ENCODE data around the gene SCAI.
"Not testable (repeated sequence)": the region's sequence is repeated elsewhere in the genome, so short reads cannot be mapped to it uniquely, and the experiment has no call there.

SCAI gene

DNA sequence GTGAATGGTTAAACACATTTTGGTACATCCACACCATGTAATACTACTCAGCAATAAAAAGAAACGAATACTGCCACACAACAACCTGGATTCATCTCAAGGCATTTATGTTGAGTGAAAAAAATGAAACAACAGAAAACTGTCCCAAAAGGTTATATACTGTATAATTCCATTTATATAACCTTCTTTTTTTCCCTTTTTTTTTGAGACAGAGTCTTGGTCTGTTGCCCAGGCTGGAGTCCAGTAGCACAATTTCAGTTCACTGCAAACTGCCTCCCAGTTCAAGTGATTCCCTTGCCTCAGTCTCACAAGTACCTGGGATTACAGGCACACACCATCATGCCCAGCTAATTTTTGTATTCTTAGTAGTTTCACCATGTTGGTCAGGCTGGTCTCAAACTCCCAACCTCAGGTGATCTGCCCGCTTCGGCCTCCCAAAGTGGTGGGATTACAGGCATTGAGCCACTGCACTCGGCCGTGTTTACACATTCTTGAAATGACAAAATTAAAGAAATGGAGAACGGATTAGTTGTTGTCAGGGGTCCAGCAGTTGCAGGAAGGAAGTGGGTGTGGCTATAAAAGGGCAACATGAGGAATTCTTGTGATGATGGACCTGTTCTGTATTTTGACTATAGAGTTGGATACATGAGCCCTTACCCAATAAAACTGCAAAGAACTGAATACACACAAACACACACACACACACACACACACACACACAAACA is 28.9 kb upstream of the SCAI start:
- Histone ChIP-seq H3K27ac (ENCODE audit: low read depth, low read length) (no peak overlapping the region), H3K4me3 (ENCODE audit: low read depth, low read length) (no peak overlapping the region), H3K9ac (ENCODE audit: low read depth, low read length) (no peak overlapping the region), H3K9me3 (ENCODE audit: control insufficient read depth, insufficient read depth, low read length) (no peaks in the 10 kb centered on the region), H3K4me1 (ENCODE audit: control insufficient read depth, insufficient read depth, low read length) (no peaks in the 10 kb centered on the region), H3K36me3 (ENCODE audit: control insufficient read depth, insufficient read depth, low read length) (peaks cover 25% of the 10 kb centered on the region), H3K27me3 (ENCODE audit: control insufficient read depth, insufficient read depth, low read length) (no peaks in the 10 kb centered on the region)

DNA sequence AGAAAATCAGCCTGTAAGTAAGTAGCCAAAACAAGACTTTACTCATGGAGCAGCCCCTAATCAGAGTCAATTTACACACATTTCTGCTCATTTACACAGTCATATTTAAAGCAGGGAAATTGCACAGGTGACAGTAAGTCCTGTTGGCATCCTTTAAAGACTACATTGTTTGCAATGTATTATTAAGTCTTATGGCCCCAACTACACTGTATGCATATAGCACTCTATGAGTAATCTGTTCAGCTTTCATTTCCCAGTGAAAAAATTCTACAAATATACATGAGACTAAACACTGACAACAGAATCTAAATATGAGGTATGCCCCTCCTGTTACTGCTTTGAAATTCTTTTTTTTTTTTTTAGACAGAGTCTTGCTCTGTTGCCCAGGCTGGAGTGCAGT is 26.6 kb upstream of the SCAI start:
- no peak overlapping the region for H3K4me3 ChIP-seq (ENCODE audit: low read depth, low read length)
- H3K27ac ChIP-seq (ENCODE audit: low read depth, low read length): no peak overlapping the region
- no peaks in the 10 kb centered on the region for H3K27me3 ChIP-seq (ENCODE audit: control insufficient read depth, insufficient read depth, low read length)
- H3K9me3 ChIP-seq (ENCODE audit: control insufficient read depth, insufficient read depth, low read length): no peaks in the 10 kb centered on the region
- H3K4me1 ChIP-seq (ENCODE audit: control insufficient read depth, insufficient read depth, low read length): no peaks in the 10 kb centered on the region
- peaks cover 28% of the 10 kb centered on the region for H3K36me3 ChIP-seq (ENCODE audit: control insufficient read depth, insufficient read depth, low read length)
- no peak overlapping the region for H3K9ac ChIP-seq (ENCODE audit: low read depth, low read length)

DNA sequence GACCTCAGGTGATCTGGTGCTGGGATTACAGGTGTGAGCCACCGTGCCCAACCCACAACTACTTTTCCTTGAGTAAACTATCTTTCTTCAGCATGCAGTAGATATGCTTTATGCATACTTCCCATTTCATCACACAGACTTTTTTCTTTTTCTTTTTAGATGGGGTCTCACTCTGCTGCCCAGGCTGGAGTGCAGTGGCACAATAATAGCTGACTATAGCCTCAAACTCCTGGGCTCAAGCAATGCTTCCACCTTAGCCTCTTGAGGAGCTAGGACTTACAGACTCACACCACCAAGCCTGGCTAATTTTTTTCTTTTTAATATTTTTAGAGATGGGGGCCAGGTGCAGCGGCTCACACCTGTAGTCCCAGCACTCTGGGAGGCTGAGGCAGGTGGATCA is 23.4 kb upstream of the SCAI start:
- Histone ChIP-seq H3K9me3 (ENCODE audit: control insufficient read depth, insufficient read depth, low read length) (no peaks in the 10 kb centered on the region), H3K27ac (ENCODE audit: low read depth, low read length) (no peak overlapping the region), H3K4me1 (ENCODE audit: control insufficient read depth, insufficient read depth, low read length) (no peaks in the 10 kb centered on the region), H3K27me3 (ENCODE audit: control insufficient read depth, insufficient read depth, low read length) (no peaks in the 10 kb centered on the region), H3K9ac (ENCODE audit: low read depth, low read length) (no peak overlapping the region), H3K4me3 (ENCODE audit: low read depth, low read length) (no peak overlapping the region), H3K36me3 (ENCODE audit: control insufficient read depth, insufficient read depth, low read length) (peaks cover 28% of the 10 kb centered on the region)

DNA sequence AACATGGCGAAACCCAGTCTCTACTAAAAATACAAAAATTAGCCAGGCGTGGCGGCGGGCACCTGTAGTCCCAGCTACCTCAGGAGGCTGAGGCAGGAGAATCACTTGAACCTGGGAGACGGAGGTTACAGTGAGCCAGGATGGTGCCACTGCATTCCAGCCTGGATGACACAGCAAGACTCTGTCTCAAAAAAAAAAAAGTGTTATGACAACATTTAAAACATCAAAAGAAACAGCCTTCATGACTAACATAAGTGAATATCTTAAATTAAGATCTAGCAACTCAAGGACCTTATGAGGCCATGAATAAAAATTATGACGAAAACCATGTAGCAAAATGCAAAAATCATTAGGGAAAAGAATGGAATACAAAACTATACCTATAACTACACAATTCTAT is 19.6 kb upstream of the SCAI start:
- H3K4me1 ChIP-seq (ENCODE audit: control insufficient read depth, insufficient read depth, low read length); H3K9me3 ChIP-seq (ENCODE audit: control insufficient read depth, insufficient read depth, low read length); H3K27ac ChIP-seq (ENCODE audit: low read depth, low read length); H3K9ac ChIP-seq (ENCODE audit: low read depth, low read length); H3K36me3 ChIP-seq (ENCODE audit: control insufficient read depth, insufficient read depth, low read length); H3K27me3 ChIP-seq (ENCODE audit: control insufficient read depth, insufficient read depth, low read length); H3K4me3 ChIP-seq (ENCODE audit: low read depth, low read length): not testable (repeated sequence)

DNA sequence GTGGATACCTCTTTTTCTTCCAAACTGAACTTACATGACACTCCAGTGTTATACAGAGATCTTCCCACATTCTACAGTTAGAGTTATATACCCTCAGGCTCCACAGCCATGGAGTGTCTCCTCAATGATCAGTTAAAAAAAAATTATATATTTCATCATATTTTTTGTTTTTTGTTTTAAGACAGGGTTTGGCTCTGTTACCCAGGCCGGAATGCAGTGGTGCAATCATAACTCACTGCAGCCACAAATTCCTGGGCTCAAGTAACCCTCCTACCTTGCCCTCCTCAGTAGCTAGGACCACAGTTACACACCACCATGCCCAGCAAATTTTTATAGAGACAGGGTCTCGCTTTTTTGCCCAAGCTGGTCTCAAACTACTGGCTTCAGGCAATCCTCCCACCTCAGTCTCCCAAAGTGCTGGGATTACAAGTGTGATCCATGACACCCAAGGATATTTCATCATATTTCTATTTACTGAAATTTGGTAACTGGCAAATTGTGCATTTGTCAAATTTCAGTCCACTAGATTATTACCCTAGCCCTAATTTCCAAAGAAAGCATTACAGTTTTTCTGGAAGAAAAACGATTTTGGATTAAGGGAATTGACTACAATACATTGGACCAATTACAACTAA is 18.1 kb upstream of the SCAI start:
- Histone ChIP-seq H3K9me3 (ENCODE audit: control insufficient read depth, insufficient read depth, low read length) (no peaks in the 10 kb centered on the region), H3K4me3 (ENCODE audit: low read depth, low read length) (no peak overlapping the region), H3K36me3 (ENCODE audit: control insufficient read depth, insufficient read depth, low read length) (peaks cover 14% of the 10 kb centered on the region), H3K27me3 (ENCODE audit: control insufficient read depth, insufficient read depth, low read length) (no peaks in the 10 kb centered on the region), H3K9ac (ENCODE audit: low read depth, low read length) (no peak overlapping the region), H3K4me1 (ENCODE audit: control insufficient read depth, insufficient read depth, low read length) (no peaks in the 10 kb centered on the region), H3K27ac (ENCODE audit: low read depth, low read length) (no peak overlapping the region)

DNA sequence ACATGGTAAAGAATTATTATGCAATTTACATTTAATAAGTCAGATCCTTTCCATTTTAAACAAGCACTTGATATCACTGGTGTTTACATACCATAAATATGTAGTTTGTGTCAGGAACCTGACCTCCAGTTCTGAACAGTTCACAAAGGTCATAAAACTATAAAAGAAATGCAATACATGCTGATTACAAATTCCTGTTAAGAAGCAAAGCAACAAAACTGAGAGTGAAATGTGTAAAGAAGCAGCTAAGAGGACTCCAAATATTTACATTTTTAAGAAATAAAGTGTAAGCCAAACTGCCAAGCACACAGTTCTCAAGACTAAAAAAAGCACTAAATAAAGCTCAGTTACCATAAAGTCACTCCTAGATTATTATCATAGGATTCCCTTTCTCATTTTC is 17.4 kb upstream of the SCAI start:
- Histone ChIP-seq H3K27me3 (ENCODE audit: control insufficient read depth, insufficient read depth, low read length) (no peaks in the 10 kb centered on the region), H3K4me1 (ENCODE audit: control insufficient read depth, insufficient read depth, low read length) (no peaks in the 10 kb centered on the region), H3K36me3 (ENCODE audit: control insufficient read depth, insufficient read depth, low read length) (peaks cover 11% of the 10 kb centered on the region), H3K9ac (ENCODE audit: low read depth, low read length) (no peak overlapping the region), H3K4me3 (ENCODE audit: low read depth, low read length) (no peak overlapping the region), H3K9me3 (ENCODE audit: control insufficient read depth, insufficient read depth, low read length) (no peaks in the 10 kb centered on the region), H3K27ac (ENCODE audit: low read depth, low read length) (no peak overlapping the region)

DNA sequence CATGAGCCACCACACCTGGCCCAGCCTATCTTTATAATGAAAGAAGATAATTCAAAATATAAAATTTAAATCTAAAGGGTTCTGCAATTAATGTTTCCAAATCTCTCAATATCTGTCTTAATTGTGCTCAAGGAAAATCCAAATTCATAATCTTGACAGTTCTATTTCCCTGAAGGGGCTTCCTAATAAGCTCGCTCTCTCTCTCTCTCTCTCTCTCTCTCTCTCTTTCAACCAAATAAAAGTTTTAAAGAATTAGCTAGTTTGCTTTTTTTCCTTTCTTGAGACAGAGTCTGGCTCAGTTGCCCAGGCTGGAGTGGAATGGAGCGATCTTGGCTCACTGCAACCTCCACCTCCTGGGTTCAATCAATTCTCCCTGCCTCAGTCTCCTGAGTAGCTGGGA is 13.2 kb upstream of the SCAI start:
- Histone ChIP-seq H3K9ac (ENCODE audit: low read depth, low read length) (no peak overlapping the region), H3K4me1 (ENCODE audit: control insufficient read depth, insufficient read depth, low read length) (no peaks in the 10 kb centered on the region), H3K27ac (ENCODE audit: low read depth, low read length) (no peak overlapping the region), H3K36me3 (ENCODE audit: control insufficient read depth, insufficient read depth, low read length) (peaks cover 44% of the 10 kb centered on the region), H3K4me3 (ENCODE audit: low read depth, low read length) (no peak overlapping the region), H3K9me3 (ENCODE audit: control insufficient read depth, insufficient read depth, low read length) (no peaks in the 10 kb centered on the region), H3K27me3 (ENCODE audit: control insufficient read depth, insufficient read depth, low read length) (no peaks in the 10 kb centered on the region)

DNA sequence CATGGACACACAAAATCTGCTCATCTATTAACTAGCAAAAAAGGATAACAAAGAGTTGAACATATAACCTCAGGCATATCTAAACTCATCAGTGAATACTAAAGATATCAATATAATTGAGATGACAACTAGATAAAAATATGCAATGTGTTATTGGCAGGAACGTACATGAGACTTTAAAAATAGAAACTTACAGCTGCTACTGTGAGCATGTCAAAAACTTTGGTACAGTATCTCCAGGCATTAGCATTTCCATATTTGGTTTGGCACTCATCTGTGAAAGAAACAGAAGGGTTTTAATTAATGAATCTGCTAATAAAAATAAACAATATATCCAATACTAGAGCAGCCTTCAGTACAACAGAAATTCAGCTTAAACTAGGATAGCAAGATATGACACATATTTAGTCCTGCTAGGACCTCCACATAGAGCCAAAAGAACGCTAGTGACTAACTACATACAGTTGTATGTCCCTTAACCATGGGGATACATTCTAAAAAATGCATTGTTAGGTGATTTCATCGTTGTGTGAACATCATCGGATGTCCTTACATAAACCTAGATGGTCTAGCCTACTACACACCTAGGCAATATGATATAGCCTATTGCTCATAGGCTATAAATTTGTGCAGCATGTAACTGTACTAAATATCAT is 10.5 kb upstream of the SCAI start:
- H3K9me3 ChIP-seq (ENCODE audit: control insufficient read depth, insufficient read depth, low read length): no peaks in the 10 kb centered on the region

DNA sequence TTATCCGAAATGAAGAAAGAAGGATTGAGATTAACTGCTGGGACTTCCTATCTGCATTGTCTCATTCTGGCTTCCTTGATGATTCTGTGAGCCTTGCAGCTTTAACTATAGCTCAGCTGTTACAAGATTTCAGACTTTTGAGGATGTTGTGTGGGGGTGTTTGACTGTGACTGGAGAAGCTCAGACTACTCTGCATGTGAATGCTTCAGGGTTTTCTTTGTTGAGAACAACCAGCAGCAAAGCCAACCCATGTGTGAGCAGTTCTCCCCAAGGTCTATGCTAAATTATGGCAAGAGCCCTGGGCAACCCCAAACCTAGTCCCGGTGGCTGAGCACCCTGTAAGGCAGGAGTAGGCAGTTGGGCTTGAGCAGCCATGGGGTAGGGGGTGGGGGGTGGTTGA is 8.4 kb upstream of the SCAI start:
- Histone ChIP-seq H3K4me1 (ENCODE audit: control insufficient read depth, insufficient read depth, low read length) (no peaks in the 10 kb centered on the region), H3K27ac (ENCODE audit: low read depth, low read length) (peak overlapping the region; percentile 63), H3K36me3 (ENCODE audit: control insufficient read depth, insufficient read depth, low read length) (peaks cover 61% of the 10 kb centered on the region), H3K9ac (ENCODE audit: low read depth, low read length) (no peak overlapping the region), H3K27me3 (ENCODE audit: control insufficient read depth, insufficient read depth, low read length) (no peaks in the 10 kb centered on the region), H3K9me3 (ENCODE audit: control insufficient read depth, insufficient read depth, low read length) (no peaks in the 10 kb centered on the region), H3K4me3 (ENCODE audit: low read depth, low read length) (no peak overlapping the region)

More for the DNA sequence above, 10.5 kb upstream of the SCAI start:
- peaks cover 70% of the 10 kb centered on the region for H3K36me3 ChIP-seq (ENCODE audit: control insufficient read depth, insufficient read depth, low read length)
- H3K27me3 ChIP-seq (ENCODE audit: control insufficient read depth, insufficient read depth, low read length): no peaks in the 10 kb centered on the region
- H3K4me3 ChIP-seq (ENCODE audit: low read depth, low read length): no peak overlapping the region
- no peak overlapping the region for H3K27ac ChIP-seq (ENCODE audit: low read depth, low read length)
- no peak overlapping the region for H3K9ac ChIP-seq (ENCODE audit: low read depth, low read length)
- no peaks in the 10 kb centered on the region for H3K4me1 ChIP-seq (ENCODE audit: control insufficient read depth, insufficient read depth, low read length)

DNA sequence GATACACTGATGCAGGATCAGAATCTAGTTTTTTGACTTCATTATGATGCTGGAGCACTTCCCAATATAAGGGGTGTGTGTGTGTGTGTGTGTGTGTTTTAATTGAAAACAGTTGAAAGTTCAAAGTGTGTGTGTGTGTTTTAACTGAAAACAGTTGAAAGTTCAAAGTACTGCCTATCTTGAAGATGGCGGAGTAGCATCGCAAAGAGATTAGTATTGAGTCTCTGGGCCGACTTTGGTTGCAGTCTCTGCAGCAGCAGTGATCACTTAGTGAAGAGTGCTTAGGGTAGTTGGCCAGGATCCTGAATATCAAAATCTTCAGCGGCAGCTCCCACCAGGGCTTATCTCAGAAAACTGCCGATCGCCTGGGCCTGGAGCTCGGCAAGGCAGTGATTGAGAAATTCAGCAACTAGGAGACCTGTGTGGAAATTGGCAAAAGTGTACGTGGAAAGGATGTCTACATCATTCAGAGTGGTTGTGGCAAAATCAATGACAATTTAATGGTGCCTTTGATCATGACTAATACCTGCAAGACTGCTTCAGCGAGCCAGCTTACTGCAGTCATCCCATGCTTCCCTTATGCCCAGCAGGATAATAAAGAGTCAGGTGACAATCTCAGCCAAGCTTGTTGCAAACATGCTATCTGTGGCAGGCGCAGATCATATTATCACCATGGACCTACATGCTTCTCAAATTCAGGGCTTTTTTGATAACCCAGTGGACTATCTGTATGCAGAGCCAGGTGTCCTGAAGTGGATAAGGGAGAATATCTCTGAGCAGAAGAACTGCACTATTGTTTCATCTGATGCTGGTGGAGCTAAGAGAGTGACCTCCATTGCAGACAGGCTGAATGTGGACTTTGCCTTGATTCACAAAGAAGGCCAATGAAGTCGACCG is 7.3 kb upstream of the SCAI start:
- H3K4me1 ChIP-seq (ENCODE audit: control insufficient read depth, insufficient read depth, low read length): no peaks in the 10 kb centered on the region
- no peaks in the 10 kb centered on the region for H3K9me3 ChIP-seq (ENCODE audit: control insufficient read depth, insufficient read depth, low read length)
- no peak overlapping the region for H3K9ac ChIP-seq (ENCODE audit: low read depth, low read length)
- peaks cover 61% of the 10 kb centered on the region for H3K36me3 ChIP-seq (ENCODE audit: control insufficient read depth, insufficient read depth, low read length)
- H3K27ac ChIP-seq (ENCODE audit: low read depth, low read length): no peak overlapping the region
- no peaks in the 10 kb centered on the region for H3K27me3 ChIP-seq (ENCODE audit: control insufficient read depth, insufficient read depth, low read length)
- H3K4me3 ChIP-seq (ENCODE audit: low read depth, low read length): no peak overlapping the region

All from HUES48 (cell line).